ENCODE data around the gene ADGRE2. TPM values are rescaled to one million over a fixed set of nuclear protein-coding genes. Genes with fewer than 3 reads are reported as not detected.
"Not testable (repeated sequence)": the region's sequence is repeated elsewhere in the genome, so short reads cannot be mapped to it uniquely, and the experiment has no call there.

The ADGRE2 gene
- total RNA-seq, 1 donor from 2014 or later: 0.26 TPM

DNA sequence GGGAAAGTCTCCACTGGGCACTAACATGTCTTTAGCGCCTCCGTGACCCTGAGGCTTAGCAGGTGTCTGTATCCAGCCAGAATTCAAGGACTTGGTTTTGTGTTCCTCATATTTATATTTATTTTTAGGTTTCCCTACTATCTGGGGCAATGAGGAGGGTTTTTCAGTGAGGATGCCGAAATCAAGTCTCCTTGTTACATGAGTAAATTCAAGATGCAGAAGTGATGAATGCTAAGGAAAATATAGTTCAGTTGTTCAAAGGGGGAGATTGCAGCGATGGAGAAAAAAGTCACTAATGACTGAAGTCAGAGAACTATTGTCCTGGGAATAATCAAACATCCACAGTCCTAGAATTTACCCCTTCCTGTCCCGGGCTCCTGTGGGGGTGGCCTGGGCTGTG is 791 bp upstream of the ADGRE2 start:
- Histone ChIP-seq H3K27me3 (ENCODE audit: control insufficient read depth, insufficient read depth, low read length) (no peaks in the 10 kb centered on the region), H3K36me3 (ENCODE audit: control insufficient read depth, insufficient read depth, low read length) (no peaks in the 10 kb centered on the region), H3K4me3 (ENCODE audit: low read depth, low read length) (no peak overlapping the region)
- FAIRE-seq (no peak), DNase-seq (ENCODE audit: low read depth) (no peak)
- TF ChIP-seq, protein P1, sequence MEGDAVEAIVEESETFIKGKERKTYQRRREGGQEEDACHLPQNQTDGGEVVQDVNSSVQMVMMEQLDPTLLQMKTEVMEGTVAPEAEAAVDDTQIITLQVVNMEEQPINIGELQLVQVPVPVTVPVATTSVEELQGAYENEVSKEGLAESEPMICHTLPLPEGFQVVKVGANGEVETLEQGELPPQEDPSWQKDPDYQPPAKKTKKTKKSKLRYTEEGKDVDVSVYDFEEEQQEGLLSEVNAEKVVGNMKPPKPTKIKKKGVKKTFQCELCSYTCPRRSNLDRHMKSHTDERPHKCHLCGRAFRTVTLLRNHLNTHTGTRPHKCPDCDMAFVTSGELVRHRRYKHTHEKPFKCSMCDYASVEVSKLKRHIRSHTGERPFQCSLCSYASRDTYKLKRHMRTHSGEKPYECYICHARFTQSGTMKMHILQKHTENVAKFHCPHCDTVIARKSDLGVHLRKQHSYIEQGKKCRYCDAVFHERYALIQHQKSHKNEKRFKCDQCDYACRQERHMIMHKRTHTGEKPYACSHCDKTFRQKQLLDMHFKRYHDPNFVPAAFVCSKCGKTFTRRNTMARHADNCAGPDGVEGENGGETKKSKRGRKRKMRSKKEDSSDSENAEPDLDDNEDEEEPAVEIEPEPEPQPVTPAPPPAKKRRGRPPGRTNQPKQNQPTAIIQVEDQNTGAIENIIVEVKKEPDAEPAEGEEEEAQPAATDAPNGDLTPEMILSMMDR (IDR thresholded peaks at IDR 0.05; ENCODE audit: insufficient read depth, low read length, severe bottlenecking): no peak

DNA sequence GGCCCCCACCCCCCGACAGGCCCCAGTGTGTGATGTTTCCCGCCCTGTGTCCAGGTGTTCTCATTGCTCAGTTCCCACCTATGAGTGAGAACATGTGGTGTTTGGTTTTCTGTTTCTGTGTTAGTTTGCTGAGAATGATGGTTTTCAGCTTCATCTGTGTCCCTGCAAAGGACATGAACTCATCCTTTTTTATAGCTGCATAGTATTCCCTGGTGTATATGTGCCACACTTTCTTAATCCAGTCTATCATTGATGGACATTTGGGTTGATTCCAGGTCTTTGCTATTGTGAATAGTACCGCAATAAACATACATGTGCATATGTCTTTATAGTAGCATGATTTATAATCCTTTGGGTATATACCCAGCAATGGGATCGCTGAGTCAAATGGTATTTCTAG is 715 bp downstream of the ADGRE2 start:
- not testable (repeated sequence) for H3K36me3 ChIP-seq (ENCODE audit: control insufficient read depth, insufficient read depth, low read length); FAIRE-seq; H3K4me3 ChIP-seq (ENCODE audit: low read depth, low read length); H3K27me3 ChIP-seq (ENCODE audit: control insufficient read depth, insufficient read depth, low read length); DNase-seq (ENCODE audit: low read depth)

DNA sequence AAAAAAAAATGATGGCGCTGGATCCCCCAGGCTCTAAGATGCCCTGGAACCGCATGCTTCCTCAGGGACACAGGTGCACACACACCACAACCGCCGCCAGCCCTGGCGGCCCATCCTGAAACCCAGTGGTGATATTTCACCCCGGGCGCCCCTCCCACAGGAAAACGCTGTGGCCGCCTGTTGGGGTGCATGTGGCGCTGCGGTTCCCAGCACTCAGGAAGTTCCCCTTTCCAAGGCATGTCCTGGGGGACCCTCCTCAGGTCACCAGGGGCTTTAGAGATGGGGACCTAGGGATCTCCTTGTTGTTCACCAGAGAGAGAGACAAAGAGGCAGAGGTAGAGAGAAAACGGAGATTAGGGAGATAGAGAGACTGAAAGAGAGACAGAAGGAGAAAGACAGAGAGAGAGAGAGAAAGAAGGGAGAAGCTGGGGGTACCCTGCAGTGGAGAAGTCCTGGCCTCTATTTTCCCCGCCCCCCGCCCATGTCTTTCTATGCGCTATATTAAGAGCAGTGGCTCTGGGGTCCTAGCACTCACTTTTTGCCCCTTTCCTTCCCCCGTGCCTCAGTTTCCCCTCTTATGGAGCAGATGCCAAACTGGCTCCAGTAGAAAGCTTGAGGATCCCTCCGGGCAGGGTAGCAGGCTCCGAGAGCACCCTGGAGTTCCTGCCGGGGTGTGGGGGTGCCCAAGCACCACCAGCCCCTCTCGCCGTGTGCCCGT is 2.3 kb downstream of the ADGRE2 start:
- FAIRE-seq (no peak), DNase-seq (ENCODE audit: low read depth) (no peak)
- H3K4me3 ChIP-seq (ENCODE audit: low read depth, low read length): peak overlapping the region; percentile 12
- H3K36me3 ChIP-seq (ENCODE audit: control insufficient read depth, insufficient read depth, low read length): no peaks in the 10 kb centered on the region
- H3K27me3 ChIP-seq (ENCODE audit: control insufficient read depth, insufficient read depth, low read length): no peaks in the 10 kb centered on the region
- TF ChIP-seq, protein P1 (IDR thresholded peaks at IDR 0.05; ENCODE audit: insufficient read depth, low read length, severe bottlenecking): no peak

DNA sequence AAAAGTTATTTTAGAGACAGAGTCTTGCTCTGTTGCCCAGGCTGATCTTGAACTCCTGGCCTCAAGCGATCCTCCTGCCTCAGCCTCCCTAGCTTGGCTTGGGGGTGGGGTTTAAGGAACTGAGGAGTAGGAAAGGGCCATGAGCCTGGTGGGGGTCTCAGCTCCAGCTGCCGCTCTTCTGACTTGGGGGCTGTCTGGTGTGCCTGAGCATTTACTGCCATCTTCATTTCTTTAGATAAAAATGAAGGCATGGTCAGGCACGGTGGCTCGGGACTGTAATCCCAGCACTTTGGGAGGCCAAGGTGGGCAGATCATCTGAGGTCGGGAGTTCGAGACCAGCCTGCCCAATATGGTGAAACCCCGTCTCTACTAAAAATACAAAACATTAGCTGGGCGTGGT is 3.0 kb downstream of the ADGRE2 start:
- H3K4me3 ChIP-seq (ENCODE audit: low read depth, low read length); H3K27me3 ChIP-seq (ENCODE audit: control insufficient read depth, insufficient read depth, low read length); DNase-seq (ENCODE audit: low read depth); H3K36me3 ChIP-seq (ENCODE audit: control insufficient read depth, insufficient read depth, low read length); FAIRE-seq: not testable (repeated sequence)

DNA sequence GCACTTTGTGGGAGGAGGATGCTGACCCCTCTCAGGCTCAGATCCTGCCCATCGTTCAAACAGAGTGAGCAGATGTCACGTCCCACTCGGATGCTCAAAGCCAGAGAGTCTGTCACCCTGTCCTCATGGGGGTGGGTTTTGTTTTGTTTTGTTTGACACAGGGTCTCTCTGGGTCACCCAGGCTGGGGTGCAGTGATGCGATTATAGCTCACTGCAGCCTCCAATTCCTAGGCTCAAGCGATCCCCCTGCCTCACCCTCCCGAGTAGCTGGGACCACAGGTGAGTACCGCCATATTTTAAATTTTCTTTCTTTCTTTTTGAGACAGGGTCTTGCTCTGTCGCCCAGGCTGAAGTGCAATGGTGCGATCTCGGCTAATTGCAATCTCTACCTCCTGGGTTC is 4.0 kb downstream of the ADGRE2 start:
- no peak overlapping the region for H3K4me3 ChIP-seq (ENCODE audit: low read depth, low read length)
- TF ChIP-seq, protein P1 (IDR thresholded peaks at IDR 0.05; ENCODE audit: insufficient read depth, low read length, severe bottlenecking): no peak
- no peaks in the 10 kb centered on the region for H3K27me3 ChIP-seq (ENCODE audit: control insufficient read depth, insufficient read depth, low read length)
- no peak for DNase-seq (ENCODE audit: low read depth)
- H3K36me3 ChIP-seq (ENCODE audit: control insufficient read depth, insufficient read depth, low read length): no peaks in the 10 kb centered on the region
- no peak for FAIRE-seq

DNA sequence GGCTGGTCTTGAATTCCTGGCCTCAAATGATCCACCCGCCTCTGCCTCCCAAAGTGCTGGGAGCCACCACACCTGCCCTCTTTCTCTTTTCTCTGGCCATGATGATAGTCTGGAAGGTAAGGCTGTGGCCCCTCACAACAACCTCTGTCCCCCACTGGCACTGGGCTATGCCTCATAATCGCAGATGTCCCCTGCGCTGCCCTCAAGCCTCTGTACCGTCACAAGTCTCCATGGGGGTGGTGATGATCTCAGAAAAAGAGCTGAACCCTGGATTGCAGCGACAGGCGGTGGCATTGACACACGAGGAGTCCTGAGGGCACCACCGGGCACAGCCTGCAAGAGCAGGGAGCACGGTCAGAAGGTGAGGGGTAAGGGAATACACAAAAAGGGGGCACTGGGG is 4.6 kb downstream of the ADGRE2 start:
- not testable (repeated sequence) for H3K36me3 ChIP-seq (ENCODE audit: control insufficient read depth, insufficient read depth, low read length); H3K4me3 ChIP-seq (ENCODE audit: low read depth, low read length); FAIRE-seq; H3K27me3 ChIP-seq (ENCODE audit: control insufficient read depth, insufficient read depth, low read length); DNase-seq (ENCODE audit: low read depth)

DNA sequence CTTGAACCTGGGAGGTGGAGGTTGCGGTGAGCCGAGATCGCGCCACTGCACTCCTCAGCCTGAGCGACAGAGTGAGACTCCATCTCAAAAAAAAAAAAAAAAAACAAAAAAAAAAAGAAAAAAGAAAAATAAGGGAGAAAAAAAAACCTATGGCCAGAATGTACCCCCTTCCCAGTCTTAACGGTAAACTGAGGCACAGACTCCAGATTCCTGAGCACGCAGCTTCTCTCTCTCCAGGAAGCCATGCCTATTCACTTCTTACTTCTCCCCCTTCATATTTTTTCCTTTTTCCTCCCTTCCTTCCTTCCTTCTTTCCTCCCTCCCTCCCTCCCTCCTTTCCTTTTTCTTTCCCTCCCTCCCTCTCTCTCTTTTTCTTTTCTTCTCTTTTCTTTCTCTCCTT is 5.4 kb downstream of the ADGRE2 start:
- FAIRE-seq (no peak), DNase-seq (ENCODE audit: low read depth) (no peak)
- no peak overlapping the region for H3K4me3 ChIP-seq (ENCODE audit: low read depth, low read length)
- TF ChIP-seq, protein P1 (IDR thresholded peaks at IDR 0.05; ENCODE audit: insufficient read depth, low read length, severe bottlenecking): no peak
- H3K36me3 ChIP-seq (ENCODE audit: control insufficient read depth, insufficient read depth, low read length): no peaks in the 10 kb centered on the region
- no peaks in the 10 kb centered on the region for H3K27me3 ChIP-seq (ENCODE audit: control insufficient read depth, insufficient read depth, low read length)
